ENCODE data around the gene SIK2.
A peak's percentile ranks its signal among the peaks of the same experiment; 100 is the strongest.

Gene SIK2

DNA sequence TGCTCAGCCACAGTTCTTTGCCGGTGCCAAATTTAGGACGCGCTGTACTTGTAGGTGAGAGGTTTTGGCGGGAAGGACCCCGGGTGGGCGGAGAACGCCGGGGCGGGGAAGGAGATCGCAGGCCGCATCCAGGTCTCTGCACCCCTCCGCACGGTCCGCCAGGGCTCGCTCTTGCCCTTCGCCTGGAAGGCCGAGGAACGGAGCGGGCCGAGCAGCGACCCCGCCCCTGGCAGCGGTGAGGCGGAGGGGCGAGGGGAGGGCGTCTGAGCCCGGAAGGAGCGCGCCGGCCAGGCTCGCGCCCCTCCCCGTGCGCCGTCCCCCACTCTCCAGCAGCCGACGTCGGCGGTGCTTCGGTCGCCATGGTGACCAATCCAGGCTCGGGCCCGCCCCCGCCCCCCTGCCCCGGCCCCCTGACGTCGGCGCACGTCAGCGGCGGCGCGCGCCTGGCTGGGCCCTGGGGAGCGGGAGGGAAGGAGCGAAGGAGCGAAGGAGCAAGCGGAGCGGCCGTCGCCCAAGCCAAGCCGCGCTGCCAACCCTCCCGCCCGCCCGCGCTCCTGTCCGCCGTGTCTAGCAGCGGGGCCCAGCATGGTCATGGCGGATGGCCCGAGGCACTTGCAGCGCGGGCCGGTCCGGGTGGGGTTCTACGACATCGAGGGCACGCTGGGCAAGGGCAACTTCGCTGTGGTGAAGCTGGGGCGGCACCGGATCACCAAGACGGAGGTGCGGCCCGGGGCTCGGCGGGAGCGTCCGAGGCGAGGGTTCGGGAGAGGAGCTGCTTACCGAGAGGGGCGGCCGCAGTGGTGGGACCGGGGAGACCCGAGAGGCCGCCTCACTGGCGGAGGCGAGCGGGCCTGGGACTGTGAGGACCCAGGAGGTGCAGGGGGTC lies at the start of gene SIK2:
Gene SIK2, plus strand, starts transcription at position 471 of the 886 bp plus-strand sequence. Its CDS starts 115 bp downstream, at position 586.
- TF ChIP-seq, protein P1, sequence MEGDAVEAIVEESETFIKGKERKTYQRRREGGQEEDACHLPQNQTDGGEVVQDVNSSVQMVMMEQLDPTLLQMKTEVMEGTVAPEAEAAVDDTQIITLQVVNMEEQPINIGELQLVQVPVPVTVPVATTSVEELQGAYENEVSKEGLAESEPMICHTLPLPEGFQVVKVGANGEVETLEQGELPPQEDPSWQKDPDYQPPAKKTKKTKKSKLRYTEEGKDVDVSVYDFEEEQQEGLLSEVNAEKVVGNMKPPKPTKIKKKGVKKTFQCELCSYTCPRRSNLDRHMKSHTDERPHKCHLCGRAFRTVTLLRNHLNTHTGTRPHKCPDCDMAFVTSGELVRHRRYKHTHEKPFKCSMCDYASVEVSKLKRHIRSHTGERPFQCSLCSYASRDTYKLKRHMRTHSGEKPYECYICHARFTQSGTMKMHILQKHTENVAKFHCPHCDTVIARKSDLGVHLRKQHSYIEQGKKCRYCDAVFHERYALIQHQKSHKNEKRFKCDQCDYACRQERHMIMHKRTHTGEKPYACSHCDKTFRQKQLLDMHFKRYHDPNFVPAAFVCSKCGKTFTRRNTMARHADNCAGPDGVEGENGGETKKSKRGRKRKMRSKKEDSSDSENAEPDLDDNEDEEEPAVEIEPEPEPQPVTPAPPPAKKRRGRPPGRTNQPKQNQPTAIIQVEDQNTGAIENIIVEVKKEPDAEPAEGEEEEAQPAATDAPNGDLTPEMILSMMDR (IDR thresholded peaks at IDR 0.05; ENCODE audit: low read length, missing control alignments), result peak; percentile 72
- peak within 1 kb of the TSS; percentile 58 for H3K4me3 ChIP-seq (replicated peaks; ENCODE audit: low read depth, low read length)
- peak; percentile 97 for DNase-seq (ENCODE audit: low read depth)

DNA sequence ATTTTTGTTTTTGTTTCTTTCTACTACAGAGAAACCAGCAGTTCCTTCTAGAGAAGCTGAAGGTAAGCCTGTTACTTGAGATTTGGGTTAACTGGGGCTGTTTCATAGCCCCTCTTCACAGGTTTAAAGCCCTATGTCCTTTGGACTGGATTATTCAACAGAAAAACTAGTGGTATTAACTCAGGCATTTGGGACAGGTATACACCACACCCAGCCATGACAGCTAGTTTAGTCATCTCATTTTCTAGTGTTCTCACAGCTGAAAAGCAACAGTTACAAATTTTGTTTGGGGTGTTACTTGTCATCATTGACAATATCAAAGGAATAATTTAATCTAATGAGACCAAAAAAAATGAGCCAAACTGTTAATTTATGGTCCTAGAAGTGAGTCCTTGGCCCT lies 47.7 kb upstream of the SIK2 start:
- TF ChIP-seq, protein P1 (IDR thresholded peaks at IDR 0.05; ENCODE audit: low read length, missing control alignments), result no peak

DNA sequence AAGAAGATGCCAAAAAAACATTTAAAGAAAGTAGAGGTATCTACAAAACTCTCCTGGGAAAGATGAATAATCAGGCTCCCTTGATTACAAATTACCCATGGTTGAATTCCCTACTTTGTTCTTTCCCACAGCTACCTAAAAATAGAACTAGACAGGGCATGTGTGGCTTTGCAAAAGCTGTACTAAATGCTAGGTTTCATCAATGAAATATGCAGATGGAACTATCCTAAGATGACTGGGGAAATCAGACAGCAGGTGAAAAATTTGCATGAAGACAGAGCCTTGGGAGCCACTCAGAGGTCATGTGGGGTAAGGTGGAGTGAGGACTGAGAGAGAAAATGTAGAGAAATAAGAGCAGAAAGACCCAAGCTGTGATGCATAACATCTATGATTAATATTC lies 47.0 kb upstream of the SIK2 start:
- DNase-seq (ENCODE audit: low read depth), result no peak
- no peak overlapping the region for H3K4me3 ChIP-seq (replicated peaks; ENCODE audit: low read depth, low read length)
- TF ChIP-seq, protein P1 (IDR thresholded peaks at IDR 0.05; ENCODE audit: low read length, missing control alignments), result no peak

More for the DNA sequence above, 47.7 kb upstream of the SIK2 start:
- H3K4me3 ChIP-seq (replicated peaks; ENCODE audit: low read depth, low read length), result no peak overlapping the region
- no peak for DNase-seq (ENCODE audit: low read depth)

GRCh38 chr11:111557425-111558111 lies 44.7 kb upstream of the SIK2 start:
- DNase-seq (ENCODE audit: low read depth), result peak; percentile 84
- TF ChIP-seq, protein P1 (IDR thresholded peaks at IDR 0.05; ENCODE audit: low read length, missing control alignments), result no peak
- no peak overlapping the region for H3K4me3 ChIP-seq (replicated peaks; ENCODE audit: low read depth, low read length)

- H3K4me3 ChIP-seq (replicated peaks; ENCODE audit: low read depth, low read length), result no peak overlapping the region
- no peak for DNase-seq (ENCODE audit: low read depth)
- TF ChIP-seq, protein P1 (IDR thresholded peaks at IDR 0.05; ENCODE audit: low read length, missing control alignments), result no peak
Measured at GRCh38 chr11:111559800-111560464, 42.3 kb upstream of the SIK2 start.

- H3K4me3 ChIP-seq (replicated peaks; ENCODE audit: low read depth, low read length), result no peak overlapping the region
- DNase-seq (ENCODE audit: low read depth), result no peak
- TF ChIP-seq, protein P1 (IDR thresholded peaks at IDR 0.05; ENCODE audit: low read length, missing control alignments), result no peak
Measured at GRCh38 chr11:111560800-111561199, 41.4 kb upstream of the SIK2 start.

Measured in fibroblast of pulmonary artery (primary cell).